Endothelial cell (in vitro differentiated cells): ENCODE measurements around the gene RASA3. TPM values are rescaled to one million over a fixed set of nuclear protein-coding genes. Genes with fewer than 3 reads are reported as not detected.

ENCODE experiments used
- DNase-seq: peaks from one replicate; pipeline ENCODE4 v3.0.0; 2021; ENCODE audit warnings: low spot score
- H3K27ac Mint-ChIP-seq: one replicate; pipeline ENCODE4 v1.8.0; 2021; ENCODE audit warnings: mixed read lengths, inconsistent platforms; ENCODE audit not compliant: unreplicated experiment
- H3K27me3 Mint-ChIP-seq: one replicate; pipeline ENCODE4 v1.8.0; 2021; ENCODE audit warnings: mild to moderate bottlenecking, moderate library complexity, mixed read lengths, inconsistent platforms; ENCODE audit not compliant: unreplicated experiment
- H3K36me3 Mint-ChIP-seq: one replicate; pipeline ENCODE4 v1.8.0; 2021; ENCODE audit warnings: mild to moderate bottlenecking, low read depth, mixed read lengths, inconsistent platforms; ENCODE audit not compliant: unreplicated experiment
- H3K4me1 Mint-ChIP-seq: one replicate; pipeline ENCODE4 v1.8.0; 2021; ENCODE audit warnings: mild to moderate bottlenecking, mixed read lengths, inconsistent platforms; ENCODE audit not compliant: unreplicated experiment
- H3K4me3 Mint-ChIP-seq: one replicate; pipeline ENCODE4 v1.8.0; 2021; ENCODE audit warnings: mild to moderate bottlenecking, mixed read lengths, inconsistent platforms; ENCODE audit not compliant: unreplicated experiment
- H3K9me3 Mint-ChIP-seq: one replicate; pipeline ENCODE4 v1.8.0; 2021; ENCODE audit warnings: mixed read lengths, inconsistent platforms; ENCODE audit not compliant: unreplicated experiment
- CTCF ChIP-seq: fragments of 200-600 bp; sonication (generic); IDR thresholded peaks from one replicate; pipeline ENCODE4 v1.5.0; 2021; ENCODE audit warnings: antibody characterized with exemption; ENCODE audit not compliant: unreplicated experiment
- total RNA-seq: library from RNA; stranded (reverse); fragmentation: NEBNext Ultra II Directional; extraction: Animal tissue kit (Norgen Biotek cat#: 25700); gene quantifications from one replicate; pipeline ENCODE4 v1.2.1, GENCODE V29; 2021; ENCODE audit not compliant: unreplicated experiment

RASA3 gene
- total RNA-seq, 1 donor from 2014 or later: 34.0 TPM

GRCh38 chr13:114068656-114069318 is 63.6 kb downstream of the RASA3 start:
- Mint-ChIP-seq H3K36me3 (peaks cover 23% of the 10 kb centered on the region), H3K27me3 (peaks cover 13% of the 10 kb centered on the region), H3K9me3 (no peaks in the 10 kb centered on the region), H3K27ac (peak overlapping the region; percentile 98), H3K4me3 (peak overlapping the region; percentile 62), H3K4me1 (peaks cover 45% of the 10 kb centered on the region)
- DNase-seq: no peak
- no peak for TF ChIP-seq CTCF

GRCh38 chr13:114067886-114068651 is 64.4 kb downstream of the RASA3 start:
- TF ChIP-seq CTCF: no peak
- H3K4me1 Mint-ChIP-seq: peaks cover 45% of the 10 kb centered on the region
- H3K4me3 Mint-ChIP-seq: peak overlapping the region; percentile 32
- DNase-seq: no peak
- peak overlapping the region; percentile 98 for H3K27ac Mint-ChIP-seq
- peaks cover 19% of the 10 kb centered on the region for H3K36me3 Mint-ChIP-seq
- peaks cover 13% of the 10 kb centered on the region for H3K27me3 Mint-ChIP-seq
- H3K9me3 Mint-ChIP-seq: no peaks in the 10 kb centered on the region

- Mint-ChIP-seq H3K4me1 (peaks cover 44% of the 10 kb centered on the region), H3K27me3 (peaks cover 13% of the 10 kb centered on the region), H3K4me3 (peak overlapping the region; percentile 32), H3K9me3 (no peaks in the 10 kb centered on the region), H3K36me3 (peaks cover 15% of the 10 kb centered on the region), H3K27ac (peak overlapping the region; percentile 81)
- TF ChIP-seq CTCF: no peak
- DNase-seq: no peak
These were observed 65.0 kb downstream of the RASA3 start for GRCh38 chr13:114067381-114067885.

GRCh38 chr13:114066956-114067355 is 65.5 kb downstream of the RASA3 start:
- no peak overlapping the region for H3K4me3 Mint-ChIP-seq
- peaks cover 11% of the 10 kb centered on the region for H3K27me3 Mint-ChIP-seq
- TF ChIP-seq CTCF: no peak
- no peak overlapping the region for H3K27ac Mint-ChIP-seq
- H3K36me3 Mint-ChIP-seq: peaks cover 15% of the 10 kb centered on the region
- DNase-seq: no peak
- H3K9me3 Mint-ChIP-seq: no peaks in the 10 kb centered on the region
- peaks cover 40% of the 10 kb centered on the region for H3K4me1 Mint-ChIP-seq
